B cell (primary cell): ENCODE results near the gene NPPC. TPM values are rescaled to one million over a fixed set of nuclear protein-coding genes. Genes with fewer than 3 reads are reported as not detected.

Source experiments
- ATAC-seq: fragments of 200-7000 bp; cut with Tn5 transposase; one replicate; pipeline ENCODE4 v1.10.0; 2021; ENCODE audit warnings: low read depth, mild to moderate bottlenecking, moderate number of reproducible peaks, moderate library complexity
- CTCF ChIA-PET: fragments of 350-600 bp; sonication (Branson Sonifier 250); formaldehyde crosslinking; loops from one replicate; lab custom pipeline; 2021; ENCODE audit warnings: antibody characterized with exemption, inconsistent platforms; lab: Charles Lee
- POLR2A ChIA-PET: fragments of 350-600 bp; sonication (Branson Sonifier 250); formaldehyde crosslinking; loops from one replicate; lab custom pipeline; 2021; ENCODE audit warnings: antibody characterized with exemption; lab: Charles Lee
- DNase-seq: peaks from one replicate; pipeline ENCODE4 v3.0.0; 2013
- H2AFZ ChIP-seq: 2 replicates; pipeline ENCODE4 v1.6.1; 2012; ENCODE audit warnings: mild to moderate bottlenecking, low read depth, low read length; ENCODE audit not compliant: insufficient read depth, poor library complexity, severe bottlenecking
- H3K27ac ChIP-seq, 2 donors: 1 replicate in 1 of 2; 2 replicates in 1 of 2; pipeline ENCODE4 v1.5.1; 2012 to 2013; ENCODE audit warnings: low read length in 2 of 2, mild to moderate bottlenecking in 2 of 2, moderate library complexity in 1 of 2
- H3K27me3 ChIP-seq, 4 experiments: fragments of 200-600 bp in 1 of 4; sonication (generic) in 1 of 4; replicated peaks in 1 of 4; 1 replicate in 2 of 4; 2 replicates in 2 of 4; pipeline versions ENCODE4 v1.6.1 to v1.7.0; 2013 to 2016; ENCODE audit warnings: low read length in 3 of 4, mild to moderate bottlenecking in 2 of 4, mixed read lengths in 1 of 4, moderate library complexity in 1 of 4; ENCODE audit not compliant: insufficient read depth in 4 of 4, control insufficient read depth in 3 of 4; ENCODE audit errors: control extremely low read depth in 1 of 4
- H3K36me3 ChIP-seq, 2 experiments: replicated peaks in 1 of 2; 1 replicate in 1 of 2; 2 replicates in 1 of 2; pipeline versions ENCODE4 v1.6.1 to v1.7.1; 2013; ENCODE audit warnings: low read length in 1 of 2; ENCODE audit not compliant: insufficient read depth in 2 of 2, control insufficient read depth in 1 of 2; ENCODE audit errors: control extremely low read depth in 1 of 2, extremely low read depth in 1 of 2
- H3K4me1 ChIP-seq, 2 donors: fragments of 200-600 bp in 1 of 2; sonication (generic) in 1 of 2; 1 replicate in 1 of 2; 2 replicates in 1 of 2; pipeline versions ENCODE4 v1.5.1 to v1.6.1; 2013 to 2017; ENCODE audit warnings: low read length in 2 of 2; ENCODE audit not compliant: control insufficient read depth in 2 of 2, insufficient read depth in 2 of 2
- H3K4me2 ChIP-seq: replicated peaks from 2 replicates; pipeline ENCODE3; 2012; ENCODE audit warnings: mild to moderate bottlenecking, low read depth, low read length; ENCODE audit not compliant: poor library complexity, severe bottlenecking
- H3K4me3 ChIP-seq, 5 experiments: fragments of 200-600 bp in 1 of 5; sonication (generic) in 1 of 5; 1 replicate in 3 of 5; 2 replicates in 2 of 5; pipeline versions ENCODE4 v1.5.1 to v1.7.0; 2011 to 2016; ENCODE audit warnings: low read length in 4 of 5, mild to moderate bottlenecking in 4 of 5, low read depth in 2 of 5, control low read depth in 1 of 5, moderate library complexity in 1 of 5; ENCODE audit not compliant: insufficient read depth in 1 of 5; ENCODE audit errors: control extremely low read depth in 1 of 5, extremely low read depth in 1 of 5
- H3K79me2 ChIP-seq: fragments of 200-600 bp; sonication (generic); one replicate; pipeline ENCODE4 v1.6.0; 2016; ENCODE audit warnings: low read length; ENCODE audit not compliant: control insufficient read depth, insufficient read depth
- H3K9ac ChIP-seq: fragments of 200-600 bp; sonication (generic); 2 replicates; pipeline ENCODE4 v1.6.1; 2017; ENCODE audit warnings: mild to moderate bottlenecking, low read length, moderate library complexity
- H3K9me3 ChIP-seq, 3 donors: one replicate each; pipeline versions ENCODE4 v1.6.1 to v1.7.1; 2013; ENCODE audit warnings: low read length in 2 of 3; ENCODE audit not compliant: control insufficient read depth in 2 of 3, insufficient read depth in 1 of 3; ENCODE audit errors: control extremely low read depth in 1 of 3
- H4K20me1 ChIP-seq: 2 replicates; pipeline ENCODE4 v1.6.0; 2012; ENCODE audit warnings: mild to moderate bottlenecking, low read length; ENCODE audit not compliant: insufficient read depth, control insufficient read depth, poor library complexity, severe bottlenecking
- H3K27ac Mint-ChIP-seq: one replicate; pipeline ENCODE4 v1.8.0; 2021; ENCODE audit warnings: mixed read lengths
- H3K27me3 Mint-ChIP-seq: one replicate; pipeline ENCODE4 v1.8.0; 2021; ENCODE audit warnings: mixed read lengths
- H3K4me1 Mint-ChIP-seq: one replicate; pipeline ENCODE4 v1.8.0; 2021; ENCODE audit warnings: mixed read lengths
- H3K4me3 Mint-ChIP-seq: one replicate; pipeline ENCODE4 v1.8.0; 2021; ENCODE audit warnings: mixed read lengths
- H3K9me3 Mint-ChIP-seq: one replicate; pipeline ENCODE4 v1.8.0; 2022; ENCODE audit warnings: mixed read lengths; ENCODE audit not compliant: insufficient read depth
- CTCF ChIP-seq: fragments of 200-600 bp; IDR thresholded peaks from one replicate; pipeline ENCODE4 v1.8.0; 2022; ENCODE audit warnings: antibody characterized with exemption, mild to moderate bottlenecking
- EZH2 ChIP-seq: IDR thresholded peaks from 2 replicates; pipeline ENCODE4 v1.6.1; 2012; ENCODE audit warnings: borderline replicate concordance, low read depth, mild to moderate bottlenecking, moderate library complexity, low read length; ENCODE audit not compliant: insufficient read depth, poor library complexity, severe bottlenecking
- WGBS: methylation state at CpG from one replicate; pipeline ENCODE4 v1.1.5; 2013; ENCODE audit warnings: missing lambda C conversion rate; ENCODE audit not compliant: insufficient coverage; 5-methylcytosine and 5-hydroxymethylcytosine counted together
- intact Hi-C: fragments of 100-400 bp; cut with micrococcal nuclease; formaldehyde crosslinking; loops from one replicate; pipeline ENCODE4 v1.10.0; 2022
- polyA plus RNA-seq: library from polyadenylated mRNA; depleted of rRNA; stranded (reverse); fragments of >200 nt; gene quantifications from 2 replicates; pipeline ENCODE4 v1.2.3, GENCODE V29; 2012
- total RNA-seq, 2 donors: library from RNA; stranded (reverse); fragments of 120-200 nt in 1 of 2; gene quantifications; 1 replicate in 1 of 2; 2 replicates in 1 of 2; pipeline versions ENCODE4 v1.2.3 to v1.2.4, GENCODE V29; 2013 to 2022

NPPC gene
- total and polyA plus RNA-seq, 2 donors (not counting 1 experiment from before 2014, with no cell fraction given) = 0.33 to 0.71 TPM

GRCh38 chr2:231909631-231910030 lies 16.6 kb downstream of the NPPC start:
- H3K4me1 ChIP-seq = peaks cover 4 to 5% of the 10 kb centered on the region in 2 donors
- ATAC-seq (no peak), DNase-seq (no peak)
- H2AFZ ChIP-seq = no peak overlapping the region
- no peaks in the 10 kb centered on the region for H3K9me3 Mint-ChIP-seq
- no peak overlapping the region for H3K4me2 ChIP-seq
- peaks cover 8% of the 10 kb centered on the region for H3K27me3 Mint-ChIP-seq
- no peak overlapping the region for H3K4me3 ChIP-seq
- intact Hi-C loops = loop anchor here (5.0 kb wide), 1 partner anchor 613 kb away; the partner anchor contains the start of gene PRSS56
- no peak overlapping the region for H3K9ac ChIP-seq
- TF ChIP-seq CTCF (no peak), EZH2 (no peak)
- no peaks in the 10 kb centered on the region for H4K20me1 ChIP-seq
- no peaks in the 10 kb centered on the region for H3K27me3 ChIP-seq
- H3K79me2 ChIP-seq = no peaks in the 10 kb centered on the region
- 65% methylated on average over 4 of the region's 5 CpGs for WGBS
- peaks cover 7% of the 10 kb centered on the region for H3K4me1 Mint-ChIP-seq
- no peak overlapping the region for H3K4me3 Mint-ChIP-seq
- no peaks in the 10 kb centered on the region for H3K36me3 ChIP-seq
- POLR2A ChIA-PET = no interaction called here
- CTCF ChIA-PET = no interaction called here
- H3K9me3 ChIP-seq = no peaks in the 10 kb centered on the region
- no peak overlapping the region for H3K27ac ChIP-seq
- no peak overlapping the region for H3K27ac Mint-ChIP-seq

- Histone ChIP-seq H3K27ac (no peak overlapping the region), H3K9me3 (no peaks in the 10 kb centered on the region), H2AFZ (no peak overlapping the region), H3K4me3 (no peak overlapping the region), H3K36me3 (no peaks in the 10 kb centered on the region), H3K27me3 (no peaks in the 10 kb centered on the region), H3K79me2 (no peaks in the 10 kb centered on the region), H3K4me1 (peaks cover 4 to 5% of the 10 kb centered on the region in 2 donors), H3K9ac (no peak overlapping the region), H3K4me2 (no peak overlapping the region), H4K20me1 (no peaks in the 10 kb centered on the region)
- Mint-ChIP-seq H3K4me1 (peaks cover 7% of the 10 kb centered on the region), H3K4me3 (no peak overlapping the region), H3K9me3 (no peaks in the 10 kb centered on the region), H3K27me3 (peaks cover 5% of the 10 kb centered on the region), H3K27ac (no peak overlapping the region)
- WGBS = 86% methylated on average over 5 of the region's 8 CpGs
- no peak for TF ChIP-seq CTCF
- TF ChIP-seq EZH2 = no peak
- DNase-seq = no peak
- POLR2A ChIA-PET = no interaction called here
- no peak for ATAC-seq
- CTCF ChIA-PET = interaction anchor here (1.3 to 3.9 kb wide), 2 partner anchors 233 to 418 kb away, joined by 3 to 24 read pairs; no protein-coding TSS in a partner anchor
- intact Hi-C loops = loop anchor here (5.0 kb wide), 1 partner anchor 614 kb away; the partner anchor contains the start of gene PRSS56
Measured at GRCh38 chr2:231908584-231908983, 17.6 kb downstream of the NPPC start.
